HG03025 (cell line): ENCODE data around the gene PROSER2.
"Not testable (repeated sequence)": the region's sequence is repeated elsewhere in the genome, so short reads cannot be mapped to it uniquely, and the experiment has no call there.

Experiments
- ATAC-seq: cut with Tn5 transposase; IDR thresholded peaks from one replicate; pipeline ENCODE4 v1.9.1; 2021; ENCODE audit warnings: mild to moderate bottlenecking, moderate library complexity; ENCODE audit not compliant: unreplicated experiment, low FRiP score

PROSER2 gene

GRCh38 chr10:11832042-11832441 lies 8.9 kb downstream of the PROSER2 start:
- ATAC-seq: no peak

DNA sequence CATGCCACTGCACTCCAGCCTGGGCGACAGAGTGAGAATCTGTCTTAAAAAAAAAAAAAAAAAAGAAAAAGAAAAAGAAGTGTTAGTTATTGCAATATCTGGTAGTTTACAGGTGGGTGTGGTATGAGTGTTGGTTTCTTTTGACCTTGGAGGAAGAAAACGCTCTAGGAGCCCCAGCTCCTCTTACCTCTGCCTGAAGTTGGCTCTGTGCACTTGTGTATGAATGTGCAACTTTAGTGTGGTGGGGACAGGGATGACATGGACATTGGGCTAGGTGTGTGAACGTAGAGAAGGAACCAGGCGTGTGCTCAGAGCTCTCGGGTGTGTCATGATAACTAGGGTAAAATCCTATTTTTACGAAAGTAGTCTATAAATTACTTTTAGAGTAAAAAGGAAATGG lies 11.9 kb downstream of the PROSER2 start:
- ATAC-seq: no peak

DNA sequence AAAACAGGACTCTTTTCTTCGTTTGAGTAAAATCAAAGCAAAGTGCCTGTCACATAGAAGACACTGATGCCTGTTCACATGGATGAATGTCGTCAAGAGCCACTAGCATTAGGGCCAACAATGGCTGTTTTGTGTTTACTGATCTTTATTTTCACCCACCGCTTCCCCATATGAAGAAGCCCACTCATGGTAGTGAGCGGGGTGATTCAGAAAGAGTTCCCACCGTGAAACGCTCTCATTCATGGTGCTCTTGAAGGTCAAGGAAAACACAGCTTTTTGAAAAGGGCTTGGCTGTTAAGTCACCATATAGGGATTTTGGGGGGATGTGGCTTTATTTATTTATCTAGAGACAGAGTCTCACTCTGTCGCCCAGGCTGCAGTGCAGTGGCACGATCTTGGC lies 12.5 kb downstream of the PROSER2 start:
- ATAC-seq: no peak

DNA sequence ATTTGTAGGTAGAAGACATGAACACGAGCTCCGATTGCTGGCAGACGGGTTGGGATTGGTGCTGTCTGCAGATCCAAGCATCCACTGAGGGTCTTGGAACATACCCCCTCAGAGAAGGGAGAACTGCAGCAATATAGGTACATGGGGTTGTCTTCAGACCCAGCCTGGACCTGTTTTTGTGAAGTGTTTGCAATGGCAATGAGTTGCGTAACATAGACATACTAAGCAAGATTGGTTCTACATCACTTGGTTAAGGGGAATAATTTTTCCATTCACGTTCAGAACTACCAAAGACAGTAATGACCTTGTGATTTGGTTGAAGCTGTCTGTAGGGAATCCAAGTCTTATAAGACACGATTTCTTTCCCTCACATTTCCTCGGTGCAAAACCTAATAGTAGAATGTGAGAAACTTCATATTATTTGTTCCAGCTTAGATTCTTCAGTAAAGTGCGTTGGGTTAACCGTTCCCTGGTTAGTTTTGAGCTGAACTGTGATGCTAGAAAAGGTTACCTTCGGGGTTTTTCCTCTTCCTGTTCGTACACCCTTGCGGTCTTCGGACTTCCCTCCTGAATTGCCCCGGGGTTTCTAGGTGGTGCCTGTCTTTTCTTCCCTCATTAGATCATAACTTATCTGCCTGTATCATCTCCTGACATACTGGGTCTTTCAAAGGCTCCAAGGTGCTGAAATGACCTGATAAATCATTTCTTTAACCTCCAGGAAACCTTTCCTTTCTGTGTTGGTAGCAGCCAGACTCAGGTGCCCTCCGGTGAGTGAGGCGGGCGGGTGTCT lies 14.4 kb downstream of the PROSER2 start:
- ATAC-seq: no peak

DNA sequence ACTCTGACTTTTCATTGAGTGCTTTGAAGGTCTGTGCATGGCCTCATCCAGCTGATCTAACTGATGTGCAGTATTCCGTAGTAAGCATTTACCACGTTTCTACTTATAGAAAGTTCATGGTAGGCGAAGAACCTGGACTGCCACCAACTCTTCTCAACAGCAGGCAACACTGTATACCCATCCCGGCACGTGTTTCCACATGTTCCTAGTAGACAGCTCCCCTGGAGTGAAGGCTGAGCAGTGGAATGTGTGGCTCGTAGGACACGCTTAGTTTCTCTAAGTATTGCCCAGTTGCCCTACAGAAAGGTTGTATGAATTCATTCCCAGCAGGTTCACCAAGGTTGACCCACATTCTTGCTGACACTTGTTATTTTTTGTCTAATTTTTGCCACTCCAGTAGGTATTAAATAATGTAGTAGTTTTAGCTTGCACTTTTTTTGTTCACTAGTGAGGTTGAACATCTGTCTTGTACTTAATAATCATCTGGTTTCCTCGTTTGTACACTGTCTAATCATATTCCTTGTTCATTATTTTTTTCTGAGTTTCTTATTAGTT lies 15.2 kb downstream of the PROSER2 start:
- no peak for ATAC-seq

- ATAC-seq: no peak
Observed at GRCh38 chr10:11841375-11841774, 18.2 kb downstream of the PROSER2 start.

DNA sequence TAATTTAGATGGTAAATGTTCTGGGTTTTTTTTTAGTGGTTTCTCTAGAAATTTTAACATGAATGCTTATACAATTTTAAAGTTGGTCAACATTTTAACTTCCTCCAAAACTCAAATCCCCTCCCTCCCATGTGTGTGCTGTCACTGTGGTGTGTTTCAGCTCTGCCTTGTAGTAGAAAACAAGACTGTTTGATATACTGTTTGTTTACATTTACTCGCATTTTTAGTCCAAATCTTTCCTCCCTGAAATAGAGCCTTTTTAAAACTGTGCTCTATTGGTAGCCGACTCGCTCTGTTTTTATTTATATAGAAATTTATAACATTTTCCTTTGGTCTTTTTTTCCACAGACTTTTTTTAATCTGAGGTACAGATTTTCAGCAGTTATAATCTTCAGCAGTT lies 19.3 kb downstream of the PROSER2 start:
- no peak for ATAC-seq

- ATAC-seq: no peak
Observed at GRCh38 chr10:11845113-11845512, 22.0 kb downstream of the PROSER2 start.

DNA sequence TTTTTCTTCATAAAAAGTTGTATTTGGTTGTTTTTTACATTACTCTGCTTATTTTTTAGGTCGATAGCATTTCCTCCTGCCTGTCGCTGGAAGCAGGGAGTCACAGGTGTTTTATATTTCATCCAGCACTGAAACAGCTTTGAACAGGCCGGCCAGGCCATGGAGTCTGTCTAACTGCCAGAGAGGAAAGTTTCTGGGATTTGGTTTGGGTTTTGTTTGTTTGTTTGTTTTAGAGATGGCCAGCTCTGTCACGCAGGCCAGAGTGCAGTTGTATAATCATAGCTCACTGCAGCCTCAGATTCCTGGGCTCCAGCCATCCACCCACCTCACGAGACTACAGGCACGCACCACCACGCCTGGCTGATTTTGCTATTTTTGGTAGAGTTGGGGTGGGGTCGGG lies 23.4 kb downstream of the PROSER2 start:
- ATAC-seq: no peak

- ATAC-seq: no peak
Observed at GRCh38 chr10:11849277-11849676, 26.1 kb downstream of the PROSER2 start.

DNA sequence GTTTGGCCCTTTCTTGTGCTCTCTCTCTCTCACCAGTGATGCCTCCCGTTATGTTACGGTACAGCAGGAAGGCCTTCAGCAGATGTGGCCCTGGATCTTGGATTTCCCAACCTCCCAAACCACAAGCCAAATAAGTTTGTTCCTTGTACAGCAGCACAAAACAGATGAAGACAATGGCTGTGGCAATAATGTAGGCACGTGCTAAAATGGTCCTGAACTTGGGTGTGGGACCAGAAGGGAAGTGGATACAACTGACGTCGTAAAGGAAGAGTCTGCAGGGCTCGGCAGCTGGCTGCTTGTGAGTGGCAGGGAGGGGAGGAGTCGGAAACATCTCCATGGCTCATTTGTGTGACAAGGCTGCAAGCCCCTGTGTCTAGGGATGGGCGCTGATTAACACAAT lies 26.8 kb downstream of the PROSER2 start:
- no peak for ATAC-seq

DNA sequence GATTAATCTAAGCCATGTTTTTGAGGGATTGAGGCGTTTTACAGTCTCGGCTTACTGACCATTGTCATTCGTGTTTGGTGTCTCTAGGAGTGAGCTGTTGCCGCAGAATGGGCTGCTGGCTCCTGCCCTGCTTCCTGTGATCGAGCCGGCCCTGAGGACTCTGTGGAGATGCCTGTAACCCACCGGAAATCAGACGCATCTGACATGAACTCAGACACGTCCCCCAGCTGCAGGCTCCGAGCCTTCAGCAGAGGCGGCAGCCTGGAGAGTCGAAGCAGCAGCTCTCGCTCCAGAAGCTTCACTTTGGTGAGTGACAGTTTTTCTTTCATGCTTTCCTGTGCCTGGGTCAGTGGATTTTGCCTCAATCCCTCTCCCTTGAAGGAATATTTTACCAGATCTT lies 28.8 kb downstream of the PROSER2 start:
- no peak for ATAC-seq

- ATAC-seq: not testable (repeated sequence)
Observed at GRCh38 chr10:11852637-11853036, 29.5 kb downstream of the PROSER2 start.

GRCh38 chr10:11853468-11853867 lies 30.3 kb downstream of the PROSER2 start:
- no peak for ATAC-seq

DNA sequence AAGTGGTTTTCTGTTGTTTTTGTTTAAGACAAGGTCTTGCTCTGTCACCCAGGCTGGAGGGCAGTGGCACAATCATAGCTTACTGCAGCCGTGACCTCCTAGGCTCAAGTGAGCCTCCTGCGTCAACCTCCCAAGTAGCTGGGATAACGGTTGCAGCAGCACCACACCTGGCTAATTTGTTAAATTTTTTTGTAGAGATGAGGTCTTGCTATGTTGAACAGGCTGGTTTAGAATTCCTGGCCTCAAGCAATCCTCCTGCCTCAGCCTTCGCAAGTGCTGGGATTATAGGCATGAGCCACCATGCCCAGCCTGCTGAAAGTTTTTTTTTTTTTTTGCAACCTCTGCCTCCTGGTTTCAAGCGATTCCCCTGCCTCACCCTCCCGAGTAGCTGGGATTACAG lies 31.1 kb downstream of the PROSER2 start:
- no peak for ATAC-seq

- no peak for ATAC-seq
Observed at GRCh38 chr10:11856089-11856488, 32.9 kb downstream of the PROSER2 start.

- ATAC-seq: no peak
Observed at GRCh38 chr10:11856678-11857077, 33.5 kb downstream of the PROSER2 start.

DNA sequence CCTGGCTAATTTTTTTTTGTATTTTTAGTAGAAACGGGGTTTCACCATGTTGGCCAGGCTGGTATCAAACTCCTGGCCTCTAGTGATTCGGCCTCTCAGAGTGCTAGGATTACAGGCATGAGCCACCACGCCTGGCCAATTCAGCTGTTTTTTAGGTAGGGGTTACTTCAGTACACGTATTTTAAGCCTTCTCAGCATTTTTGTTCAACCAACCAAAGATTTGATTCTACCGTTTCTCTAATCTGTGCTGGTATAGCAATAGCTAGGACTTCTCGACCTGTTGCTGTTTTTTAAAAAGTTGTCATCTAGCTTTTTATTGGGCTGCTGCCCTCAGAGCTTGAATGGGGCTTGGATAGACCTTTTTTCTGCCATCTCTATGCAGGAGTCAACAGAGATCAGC lies 34.9 kb downstream of the PROSER2 start:
- ATAC-seq: no peak

GRCh38 chr10:11861341-11861740 lies 38.2 kb downstream of the PROSER2 start:
- no peak for ATAC-seq

DNA sequence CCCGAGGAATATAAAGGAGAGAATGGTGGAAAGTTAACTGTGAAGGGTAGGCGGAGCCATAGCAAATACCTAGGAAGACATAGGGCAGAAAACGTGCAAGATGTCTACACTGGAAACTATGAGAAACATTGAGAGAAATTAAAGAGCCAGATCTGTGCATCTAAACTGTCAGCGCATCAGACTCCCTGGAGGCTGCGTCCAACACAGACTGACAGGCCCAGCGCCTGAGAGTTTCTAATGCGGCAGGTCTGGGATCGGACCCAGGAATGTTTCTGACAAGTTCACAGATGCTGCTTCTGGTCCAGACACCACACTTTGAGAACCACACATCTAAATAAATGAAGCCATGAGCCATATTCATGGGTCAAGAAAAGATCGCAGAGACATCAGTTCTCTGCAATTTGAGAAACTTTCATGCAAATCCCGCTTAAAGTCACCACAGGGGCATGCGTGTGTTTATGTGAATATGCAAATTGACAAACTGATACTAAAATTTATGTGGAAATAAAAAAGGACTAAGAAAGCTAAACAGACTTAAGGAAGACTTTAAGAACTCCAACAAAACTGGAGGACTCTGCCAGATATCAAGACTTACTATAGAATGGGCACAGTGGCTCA lies 38.8 kb downstream of the PROSER2 start:
- ATAC-seq: no peak

- ATAC-seq: peak; percentile 94
Observed at GRCh38 chr10:11863353-11864109, 40.4 kb downstream of the PROSER2 start.
